Measurements from ENCODE around the gene KRT71. TPM values are rescaled to one million over a fixed set of nuclear protein-coding genes. Genes with fewer than 3 reads are reported as not detected.

KRT71 gene
- not detected for total RNA-seq
- not detected for polyA plus RNA-seq

GRCh38 chr12:52552681-52553195 lies at the start of gene KRT71:
KRT71 (minus strand) TSS chr12:52553145; CDS start chr12:52553077, 68 bp downstream.
- no peak within 1 kb of the TSS for H3K4me3 ChIP-seq
- TF ChIP-seq POLR2AphosphoS5 (IDR thresholded peaks at IDR 0.05) = no peak
- TF ChIP-seq POLR2A (IDR thresholded peaks at IDR 0.05) = no peak
- no peak for TF ChIP-seq EP300 (IDR thresholded peaks at IDR 0.05)
- TF ChIP-seq, protein P1, sequence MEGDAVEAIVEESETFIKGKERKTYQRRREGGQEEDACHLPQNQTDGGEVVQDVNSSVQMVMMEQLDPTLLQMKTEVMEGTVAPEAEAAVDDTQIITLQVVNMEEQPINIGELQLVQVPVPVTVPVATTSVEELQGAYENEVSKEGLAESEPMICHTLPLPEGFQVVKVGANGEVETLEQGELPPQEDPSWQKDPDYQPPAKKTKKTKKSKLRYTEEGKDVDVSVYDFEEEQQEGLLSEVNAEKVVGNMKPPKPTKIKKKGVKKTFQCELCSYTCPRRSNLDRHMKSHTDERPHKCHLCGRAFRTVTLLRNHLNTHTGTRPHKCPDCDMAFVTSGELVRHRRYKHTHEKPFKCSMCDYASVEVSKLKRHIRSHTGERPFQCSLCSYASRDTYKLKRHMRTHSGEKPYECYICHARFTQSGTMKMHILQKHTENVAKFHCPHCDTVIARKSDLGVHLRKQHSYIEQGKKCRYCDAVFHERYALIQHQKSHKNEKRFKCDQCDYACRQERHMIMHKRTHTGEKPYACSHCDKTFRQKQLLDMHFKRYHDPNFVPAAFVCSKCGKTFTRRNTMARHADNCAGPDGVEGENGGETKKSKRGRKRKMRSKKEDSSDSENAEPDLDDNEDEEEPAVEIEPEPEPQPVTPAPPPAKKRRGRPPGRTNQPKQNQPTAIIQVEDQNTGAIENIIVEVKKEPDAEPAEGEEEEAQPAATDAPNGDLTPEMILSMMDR (IDR thresholded peaks at IDR 0.05) = no peak
- DNase-seq = no peak
- H3K27me3 ChIP-seq = no peaks in the 10 kb centered on the region
- H3K36me3 ChIP-seq = no peaks in the 10 kb centered on the region
- 84 to 85% methylated on average over 14 of the region's 14 CpGs for WGBS, 2 donors
- no peak within 1 kb of the TSS for H3K27ac ChIP-seq
- no peaks in the 10 kb centered on the region for H3K9me3 ChIP-seq
- no peaks in the 10 kb centered on the region for H3K4me1 ChIP-seq
- intact Hi-C loops (cut with DNase I) = no loop called here

GRCh38 chr12:52602552-52602951 lies 49.6 kb upstream of the KRT71 start:
- TF ChIP-seq, protein P1 (IDR thresholded peaks at IDR 0.05) = no peak
- TF ChIP-seq POLR2AphosphoS5 (IDR thresholded peaks at IDR 0.05) = no peak
- no peak for TF ChIP-seq EP300 (IDR thresholded peaks at IDR 0.05)
- TF ChIP-seq POLR2A (IDR thresholded peaks at IDR 0.05) = no peak
- intact Hi-C loops (cut with DNase I) = no loop called here
- Histone ChIP-seq H3K27me3 (peaks cover 9 to 41% (median 24%) of the 10 kb centered on the region in 3 donors), H3K4me3 (no peak overlapping the region), H3K27ac (no peak overlapping the region), H3K36me3 (no peaks in the 10 kb centered on the region), H3K4me1 (no peaks in the 10 kb centered on the region), H3K9me3 (no peaks in the 10 kb centered on the region)
- DNase-seq = no peak
- 83 to 90% methylated on average over 5 of the region's 5 CpGs for WGBS, 2 donors

- H3K36me3 ChIP-seq = no peaks in the 10 kb centered on the region
- no peak overlapping the region for H3K4me3 ChIP-seq
- intact Hi-C loops (cut with DNase I) = no loop called here
- TF ChIP-seq POLR2A (IDR thresholded peaks at IDR 0.05) = no peak
- TF ChIP-seq EP300 (IDR thresholded peaks at IDR 0.05) = no peak
- TF ChIP-seq POLR2AphosphoS5 (IDR thresholded peaks at IDR 0.05) = no peak
- TF ChIP-seq, protein P1 (IDR thresholded peaks at IDR 0.05) = no peak
- H3K4me1 ChIP-seq = no peaks in the 10 kb centered on the region
- no peak overlapping the region for H3K27ac ChIP-seq
- H3K27me3 ChIP-seq = peaks cover 9 to 41% (median 24%) of the 10 kb centered on the region in 3 donors
- no peak for DNase-seq
- no peaks in the 10 kb centered on the region for H3K9me3 ChIP-seq
- WGBS, 2 donors = 58 to 62% methylated on average over 4 of the region's 4 CpGs
Measured at GRCh38 chr12:52601671-52602070, 48.7 kb upstream of the KRT71 start.

DNA sequence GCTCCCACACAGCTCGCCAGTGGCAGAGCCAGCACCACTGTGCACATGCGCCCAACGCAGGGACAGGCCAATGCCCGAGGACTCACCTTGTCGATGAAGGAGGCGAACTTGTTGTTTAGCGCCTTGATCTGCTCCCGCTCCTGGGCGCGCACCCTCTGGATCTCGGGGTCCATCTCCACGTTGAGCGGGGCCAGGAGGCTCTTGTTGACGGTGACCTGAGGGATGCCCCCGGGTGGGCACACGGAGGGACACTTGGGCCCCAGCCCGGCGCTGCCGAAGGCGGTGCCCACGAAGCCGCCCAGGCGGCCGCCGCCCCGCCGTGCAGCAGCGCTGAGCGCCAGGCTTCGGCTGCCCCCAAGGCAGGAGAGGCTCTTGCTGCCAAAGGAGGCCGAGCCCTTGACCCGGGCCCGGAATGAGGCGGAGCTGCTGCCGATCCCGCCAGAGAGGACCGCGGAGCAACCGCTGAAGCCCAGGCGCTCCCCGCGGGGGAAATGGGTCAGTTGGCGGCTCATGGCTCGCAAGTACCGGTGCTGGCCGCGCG lies 48.1 kb upstream of the KRT71 start, which contains the start of gene KRT72:
Gene KRT72 (minus strand): TSS at position 523 of the 541 bp plus-strand sequence. CDS start 11 bp downstream, at position 512.
- H3K4me3 ChIP-seq = no peak within 1 kb of the TSS
- no peak within 1 kb of the TSS for H3K27ac ChIP-seq
- intact Hi-C loops (cut with DNase I) = no loop called here
- H3K9me3 ChIP-seq = no peaks in the 10 kb centered on the region
- H3K27me3 ChIP-seq = peaks cover 9 to 41% (median 24%) of the 10 kb centered on the region in 3 donors
- H3K4me1 ChIP-seq = no peaks in the 10 kb centered on the region
- H3K36me3 ChIP-seq = no peaks in the 10 kb centered on the region
- 37 to 46% methylated on average over 48 of the region's 48 CpGs for WGBS, 2 donors
- DNase-seq = no peak
- TF ChIP-seq EP300 (IDR thresholded peaks at IDR 0.05) = no peak
- TF ChIP-seq, protein P1 (IDR thresholded peaks at IDR 0.05) = no peak
- no peak for TF ChIP-seq POLR2A (IDR thresholded peaks at IDR 0.05)
- TF ChIP-seq POLR2AphosphoS5 (IDR thresholded peaks at IDR 0.05) = no peak

Measured in sigmoid colon (tissue), 7 donors.